ENCODE measurements around the gene CEP192.
"Not testable (repeated sequence)": the region's sequence is repeated elsewhere in the genome, so short reads cannot be mapped to it uniquely, and the experiment has no call there.

CEP192 gene

DNA sequence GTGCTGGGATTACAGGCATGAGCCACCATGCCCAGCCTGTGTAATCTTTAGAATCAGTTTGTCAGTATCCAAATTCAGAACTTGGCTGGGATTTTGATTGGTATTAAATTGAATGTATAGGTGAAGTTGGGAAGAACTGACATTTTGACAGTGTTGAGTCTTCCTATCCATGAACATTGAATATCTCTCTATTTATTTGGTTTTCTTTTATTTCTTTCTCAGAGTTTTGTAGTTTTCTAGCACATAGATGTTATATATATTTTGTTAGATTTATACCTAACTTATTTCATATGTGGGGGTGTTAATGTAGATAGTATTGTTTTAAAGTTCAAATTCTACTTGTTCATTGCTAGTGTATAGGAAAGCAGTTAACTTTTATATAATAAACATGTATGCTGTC, 31.5 kb downstream of the CEP192 start:
- in situ Hi-C loops (cut with HindIII; ENCODE audit: low sequenced_read_pairs) = no loop called here

DNA sequence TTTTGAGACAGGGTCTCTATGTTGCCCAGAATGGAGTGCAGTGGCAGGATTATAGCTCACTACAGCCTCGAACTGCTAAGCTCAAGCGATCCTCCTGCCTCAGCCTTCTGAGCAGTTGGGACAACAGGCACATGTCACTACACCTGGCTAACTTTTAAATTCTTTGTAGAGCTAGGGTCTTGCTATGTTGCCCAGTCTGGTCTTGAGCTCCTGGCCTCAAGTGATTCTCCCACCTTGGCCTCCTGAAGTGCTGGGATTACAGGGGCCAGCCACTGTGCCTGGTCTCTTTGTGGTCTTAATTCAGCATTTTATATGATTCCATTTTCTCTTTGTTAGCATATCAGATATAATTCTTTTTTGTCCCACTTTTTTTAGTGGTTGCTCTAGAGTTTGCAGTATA, 34.1 kb downstream of the CEP192 start:
- in situ Hi-C loops (cut with HindIII; ENCODE audit: low sequenced_read_pairs) = no loop called here

DNA sequence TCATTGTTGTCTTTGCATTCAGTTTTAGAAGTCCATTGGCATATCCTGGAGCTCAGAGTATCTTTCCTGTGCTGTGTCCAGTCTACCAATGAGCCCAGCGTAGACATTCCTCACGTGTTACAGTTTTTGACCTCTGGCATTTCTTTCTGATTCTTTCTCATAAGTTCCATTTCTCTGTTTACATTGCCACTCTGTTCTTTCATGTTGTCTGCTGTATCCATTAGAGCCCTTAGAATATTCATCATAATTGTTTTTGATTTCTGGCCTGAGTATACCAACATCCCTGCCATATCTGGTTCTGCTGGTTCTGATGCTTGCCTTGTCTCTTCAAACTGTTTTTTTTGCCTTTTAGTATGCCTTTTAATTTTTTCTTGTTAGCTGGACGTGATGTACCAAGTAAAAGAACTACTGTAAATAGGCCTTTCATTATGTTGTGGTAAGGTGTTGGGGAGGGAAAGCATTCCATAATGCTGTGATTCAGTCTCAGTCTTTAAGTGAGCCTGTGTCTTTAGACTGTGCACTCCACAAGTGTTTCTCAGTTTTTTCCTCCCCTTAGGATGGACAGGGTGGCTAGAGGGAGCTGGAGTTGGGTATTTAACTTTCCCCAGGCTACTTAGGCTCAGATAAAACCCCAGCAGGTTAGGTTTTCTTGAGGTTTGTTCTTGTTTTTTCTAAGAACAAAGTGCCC, 35.6 kb downstream of the CEP192 start:
- in situ Hi-C loops (cut with HindIII; ENCODE audit: low sequenced_read_pairs) = no loop called here

DNA sequence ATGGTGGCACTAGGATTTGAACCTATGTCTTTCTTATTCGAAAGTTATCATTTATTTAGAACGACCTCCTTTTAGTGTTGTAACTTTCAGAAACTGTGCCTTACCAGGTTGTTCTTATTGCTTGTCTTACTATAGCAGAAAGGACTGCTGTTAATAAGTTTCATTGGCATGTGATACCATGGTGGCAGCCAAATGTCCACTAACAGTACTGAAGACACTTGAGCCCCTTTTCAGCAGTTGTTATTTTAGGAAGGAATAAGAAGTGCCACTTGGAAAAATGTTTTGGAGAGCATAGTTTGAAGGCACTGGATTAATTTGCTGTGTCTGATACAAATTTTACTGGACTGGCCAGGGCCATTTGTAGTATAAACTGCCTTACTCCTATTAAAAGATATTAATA, 37.7 kb downstream of the CEP192 start:
- in situ Hi-C loops (cut with HindIII; ENCODE audit: low sequenced_read_pairs) = no loop called here

DNA sequence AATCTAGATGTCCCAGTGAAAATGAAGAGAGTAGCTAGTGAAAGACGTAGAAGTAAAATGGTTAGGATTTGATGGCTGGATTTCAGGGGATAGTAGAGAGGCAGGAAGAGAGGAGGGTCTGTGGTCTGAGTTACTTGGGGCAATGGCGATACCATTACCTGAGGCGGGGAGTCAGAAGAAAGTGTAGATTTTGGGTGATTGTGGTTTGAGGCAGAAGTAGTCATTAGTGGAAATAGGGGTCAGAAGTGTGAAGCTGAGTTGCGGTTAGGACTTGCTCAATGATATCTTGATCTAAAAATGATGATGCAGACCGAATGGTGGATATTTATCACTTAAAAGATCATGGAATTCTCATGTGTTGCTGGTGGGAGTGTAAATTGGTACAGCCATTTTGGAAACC, 41.0 kb downstream of the CEP192 start:
- in situ Hi-C loops (cut with HindIII; ENCODE audit: low sequenced_read_pairs) = no loop called here

DNA sequence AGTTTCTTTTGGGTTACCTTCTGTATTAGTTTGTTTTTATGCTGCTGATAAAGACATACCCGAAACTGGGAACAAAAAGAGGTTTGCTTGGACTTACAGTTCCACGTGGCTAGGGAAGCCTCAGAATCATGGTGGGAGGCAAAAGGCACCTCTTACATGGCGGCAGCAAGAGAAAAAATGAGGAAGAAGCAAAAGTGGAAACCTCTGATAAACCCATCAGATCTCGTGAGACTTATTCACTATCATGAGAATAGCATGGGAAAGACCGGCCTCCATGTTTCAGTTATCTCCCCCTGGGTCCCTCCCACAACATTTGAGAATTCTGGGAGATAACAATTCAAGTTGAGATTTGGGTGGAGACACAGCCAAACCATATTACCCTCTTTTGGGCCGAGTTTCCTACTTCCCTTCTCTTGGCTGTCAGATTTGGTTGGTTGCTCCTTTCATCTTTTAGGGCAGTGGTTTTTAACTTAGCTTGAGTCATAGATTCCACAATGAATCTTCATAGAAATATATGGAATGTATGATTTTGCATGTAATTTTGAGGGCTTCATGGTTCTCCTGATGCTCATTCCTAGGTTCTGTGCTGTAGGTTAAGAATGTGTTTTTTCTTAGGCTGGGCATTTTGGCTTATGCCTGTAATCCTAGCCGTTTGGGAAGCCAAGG, 44.2 kb downstream of the CEP192 start:
- in situ Hi-C loops (cut with HindIII; ENCODE audit: low sequenced_read_pairs) = no loop called here

DNA sequence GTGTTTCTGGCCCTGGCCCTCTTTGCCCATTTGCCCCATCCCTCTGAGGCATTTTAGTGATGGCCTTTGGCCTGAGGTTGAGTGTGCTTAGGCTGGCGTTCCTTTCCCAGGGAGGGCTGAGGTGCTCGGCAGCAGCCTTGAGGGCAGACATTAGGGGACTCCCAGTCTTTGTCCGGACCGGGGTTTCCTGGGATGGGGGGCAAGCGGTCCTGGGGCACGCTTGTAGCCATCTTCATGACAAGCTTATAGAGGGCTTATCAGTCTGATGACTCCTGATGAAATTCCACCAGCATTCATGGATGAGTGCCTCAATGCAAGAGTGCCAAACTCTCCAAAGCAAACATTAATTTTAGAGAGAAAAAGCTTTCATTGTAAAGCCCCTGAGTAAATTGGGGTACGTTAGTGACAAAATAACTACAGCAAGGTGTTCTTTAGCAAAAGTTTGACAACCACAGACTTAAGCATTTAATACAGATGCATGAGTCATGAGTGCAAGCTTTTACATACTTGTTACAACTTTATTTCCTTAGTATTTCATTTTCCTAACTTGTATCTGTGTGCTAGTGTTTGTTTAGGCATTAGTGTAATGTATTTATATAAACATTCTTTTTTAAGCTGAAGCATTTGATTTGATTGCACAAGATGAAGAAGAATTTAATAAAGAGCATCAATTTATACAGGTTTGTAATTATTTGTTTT, 45.6 kb downstream of the CEP192 start:
- in situ Hi-C loops (cut with HindIII; ENCODE audit: low sequenced_read_pairs) = no loop called here

DNA sequence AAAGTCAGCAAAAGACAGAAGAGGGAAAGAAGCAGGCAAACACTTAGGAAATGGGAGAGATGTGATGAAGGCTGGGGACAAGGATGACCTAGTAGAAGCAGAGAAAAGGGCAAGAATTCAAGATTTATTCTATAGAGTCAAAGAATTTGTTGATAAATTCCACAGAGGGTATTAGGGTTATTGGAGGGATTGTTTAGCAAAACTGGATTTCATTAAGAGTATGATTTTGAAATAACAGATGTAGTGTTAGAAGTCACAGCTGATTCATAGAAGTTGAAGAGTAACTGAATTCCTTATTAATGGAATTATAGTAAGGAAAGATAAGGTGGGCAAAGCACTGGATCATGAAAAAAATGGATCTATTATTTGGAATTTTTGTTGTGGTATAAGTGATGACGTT, 48.6 kb downstream of the CEP192 start:
- in situ Hi-C loops (cut with HindIII; ENCODE audit: low sequenced_read_pairs) = no loop called here

DNA sequence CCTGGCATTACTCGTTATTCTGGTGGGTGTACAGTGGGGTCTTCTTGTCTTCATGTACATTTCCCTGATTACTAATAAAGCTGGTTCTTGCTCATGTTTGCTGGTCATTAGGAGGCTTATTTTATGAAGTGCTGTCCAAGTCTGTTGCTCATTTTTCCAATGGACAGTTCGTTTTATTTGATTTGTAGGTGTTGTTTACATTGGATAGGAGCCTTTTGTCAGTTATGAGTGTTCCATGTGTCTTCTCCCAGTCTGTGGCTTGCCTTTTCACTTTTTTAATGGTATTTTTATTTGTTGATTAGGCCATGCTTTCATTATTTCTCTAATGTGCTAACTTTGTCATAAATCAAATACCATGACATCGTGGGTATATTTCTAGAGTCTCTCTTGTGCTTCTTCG, 51.9 kb downstream of the CEP192 start:
- in situ Hi-C loops (cut with HindIII; ENCODE audit: low sequenced_read_pairs) = no loop called here

DNA sequence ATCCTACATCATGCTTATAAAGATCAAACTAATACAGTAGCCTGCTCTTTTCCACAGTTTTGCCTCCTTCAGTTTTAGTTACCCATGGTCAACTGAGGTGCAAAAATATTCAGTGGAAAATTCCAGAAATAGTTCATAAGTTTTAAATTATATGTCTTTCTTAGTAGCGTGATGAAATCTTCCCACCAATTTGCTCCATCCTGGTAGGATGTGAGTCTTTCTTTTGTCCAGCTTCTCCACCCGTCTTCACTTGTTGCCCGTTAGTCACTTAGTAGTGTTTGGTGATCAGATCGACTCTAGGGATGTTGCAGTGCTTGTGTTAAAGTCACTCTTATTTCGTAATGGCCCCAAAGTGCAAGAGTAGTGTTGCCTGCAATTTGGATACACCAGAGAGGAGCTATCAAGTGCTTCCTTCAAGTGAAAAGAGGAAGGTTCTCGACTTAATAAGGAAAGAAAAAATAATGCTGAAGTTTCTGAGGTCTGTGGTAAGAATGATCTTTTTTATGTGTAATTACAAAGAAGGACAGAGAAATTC, 57.0 kb downstream of the CEP192 start:
- in situ Hi-C loops (cut with HindIII; ENCODE audit: low sequenced_read_pairs) = no loop called here

DNA sequence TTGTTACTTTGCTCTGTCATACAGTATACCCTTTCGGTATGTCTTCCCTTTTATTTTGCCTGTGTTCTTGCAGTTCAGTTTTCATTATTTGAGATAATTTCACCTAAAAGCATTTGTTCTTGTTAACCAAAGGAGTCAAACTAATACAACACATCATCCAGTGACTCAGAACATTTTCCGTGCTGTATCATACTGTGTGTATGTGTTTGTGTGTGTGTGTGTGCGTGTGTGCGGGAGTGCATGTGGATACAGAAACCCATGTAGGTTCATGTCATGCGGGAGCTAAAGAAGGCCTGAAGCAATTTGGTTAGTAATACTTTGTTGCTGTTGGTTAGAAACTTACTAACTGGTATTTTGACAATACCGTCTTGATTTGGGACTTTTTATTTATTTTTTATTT, 60.0 kb downstream of the CEP192 start:
- in situ Hi-C loops (cut with HindIII; ENCODE audit: low sequenced_read_pairs) = no loop called here

DNA sequence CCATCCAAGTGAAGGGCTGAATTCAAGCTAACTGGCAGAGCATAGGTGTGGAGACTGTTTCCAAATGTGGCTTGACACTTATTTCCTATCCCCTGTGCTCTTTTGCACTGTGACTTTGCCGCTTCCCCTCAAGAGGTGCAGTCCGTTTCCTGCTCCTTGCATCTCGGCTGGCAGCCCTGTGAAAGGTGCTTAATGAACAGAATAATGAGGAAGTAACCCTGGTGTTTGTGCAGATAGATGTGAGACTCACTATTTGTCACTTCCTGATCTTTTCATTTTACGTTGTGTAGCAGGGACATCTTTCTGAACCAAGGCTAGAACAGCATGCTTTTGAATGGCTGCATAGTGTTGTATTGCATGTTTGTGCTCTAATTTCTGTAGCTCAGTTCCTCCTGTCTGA, 60.8 kb downstream of the CEP192 start:
- in situ Hi-C loops (cut with HindIII; ENCODE audit: low sequenced_read_pairs) = no loop called here

DNA sequence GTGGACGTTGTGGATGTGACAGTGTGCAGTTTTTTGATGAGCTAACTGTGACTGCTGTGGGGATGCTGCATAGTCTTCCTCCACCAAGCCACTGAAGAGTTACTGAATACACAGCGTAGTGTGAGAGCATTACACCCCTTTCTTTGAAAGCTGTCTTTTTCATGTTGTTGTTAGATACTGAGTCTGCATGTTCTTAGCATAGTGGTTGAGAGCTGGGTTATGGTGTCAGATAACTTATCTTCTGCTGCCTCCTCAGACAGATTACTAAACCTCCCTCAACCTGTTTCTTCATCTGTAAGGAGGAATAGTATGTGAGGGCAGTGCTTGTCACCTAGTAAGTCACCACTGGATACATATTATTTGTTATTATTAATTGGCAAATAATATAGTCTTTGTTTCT, 63.2 kb downstream of the CEP192 start:
- in situ Hi-C loops (cut with HindIII; ENCODE audit: low sequenced_read_pairs) = no loop called here

DNA sequence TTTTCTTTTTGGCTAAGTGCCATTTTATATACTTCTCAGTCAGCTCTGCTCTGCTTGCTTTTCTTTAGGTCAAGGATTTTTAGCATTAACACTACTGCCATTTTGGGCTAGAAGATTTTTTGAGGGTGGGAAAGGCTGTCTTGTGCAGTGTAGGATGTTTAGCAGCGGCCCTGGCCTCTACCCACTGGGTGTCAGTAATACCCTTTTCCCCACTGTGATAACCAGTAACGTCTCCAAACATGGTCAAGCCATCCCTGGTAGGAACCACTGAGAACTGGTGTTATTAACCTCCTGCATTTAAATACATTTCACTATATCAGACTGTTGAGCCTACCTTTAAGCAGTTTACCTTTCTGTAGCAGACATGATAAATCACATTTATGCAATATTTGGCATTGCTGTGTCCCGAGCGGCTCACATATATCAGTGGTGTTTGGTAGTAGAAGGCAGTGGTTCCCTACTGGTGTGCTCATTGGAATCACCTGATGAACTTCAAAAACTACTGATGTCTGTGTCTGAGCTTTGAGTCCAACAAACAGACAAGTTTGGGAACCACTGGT, 70.5 kb downstream of the CEP192 start:
- in situ Hi-C loops (cut with HindIII; ENCODE audit: low sequenced_read_pairs) = no loop called here

DNA sequence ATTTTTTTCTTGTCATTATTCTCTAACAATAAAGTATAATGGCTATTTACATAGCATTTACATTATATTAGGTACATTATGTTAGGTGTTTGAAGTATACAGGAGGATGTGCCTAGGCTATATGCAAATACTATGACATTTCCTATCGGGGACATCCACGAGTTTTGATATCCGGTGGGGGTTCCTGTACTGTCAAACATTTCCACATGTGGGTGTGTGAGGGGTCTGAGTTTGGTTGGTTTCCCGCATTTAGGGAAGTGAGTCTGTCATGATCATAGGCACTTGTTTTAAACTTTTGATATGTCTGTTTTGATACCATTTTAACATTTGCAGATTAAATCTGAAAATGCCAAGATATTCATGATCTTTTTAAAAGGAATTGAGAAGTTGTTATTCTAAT, 76.0 kb downstream of the CEP192 start:
- in situ Hi-C loops (cut with HindIII; ENCODE audit: low sequenced_read_pairs) = no loop called here

DNA sequence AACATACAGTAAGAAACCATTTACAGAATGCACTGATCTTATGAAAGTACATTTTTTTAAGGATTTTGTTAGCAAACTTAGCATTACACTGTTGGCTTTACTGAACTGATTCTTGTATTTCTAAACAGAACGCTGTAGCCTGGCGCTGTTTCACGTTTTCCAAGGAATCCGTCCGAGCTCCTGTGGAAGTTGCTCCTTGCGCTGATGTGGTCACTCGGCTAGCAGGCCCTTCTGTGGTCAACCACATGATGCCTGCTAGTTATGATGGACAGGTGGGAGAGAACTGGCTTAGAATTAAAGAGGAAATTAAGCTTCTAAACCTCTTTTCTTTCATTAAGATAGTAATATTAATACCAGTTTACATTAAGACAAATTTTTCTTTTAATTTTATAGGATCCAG, 76.8 kb downstream of the CEP192 start:
- in situ Hi-C loops (cut with HindIII; ENCODE audit: low sequenced_read_pairs) = no loop called here

DNA sequence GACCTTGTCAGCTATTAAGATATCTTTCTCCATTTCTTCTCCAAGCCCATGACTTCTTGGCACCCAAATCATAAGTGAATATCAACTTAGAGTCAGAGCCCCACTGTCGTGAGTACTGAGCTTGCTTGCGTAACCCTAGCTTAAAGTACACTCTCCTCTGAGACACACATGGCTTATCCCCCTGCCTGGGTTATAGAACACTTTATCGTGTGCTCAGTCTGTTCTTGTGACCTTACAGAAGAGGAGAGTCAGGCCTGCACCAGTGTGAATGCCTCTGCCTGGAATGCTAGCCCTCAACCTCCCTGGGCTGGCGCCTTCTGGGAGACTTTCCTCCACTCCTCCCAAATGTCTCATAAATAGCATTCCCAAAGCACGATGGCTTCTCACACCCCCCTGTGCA, 79.3 kb downstream of the CEP192 start:
- in situ Hi-C loops (cut with HindIII; ENCODE audit: low sequenced_read_pairs) = no loop called here

DNA sequence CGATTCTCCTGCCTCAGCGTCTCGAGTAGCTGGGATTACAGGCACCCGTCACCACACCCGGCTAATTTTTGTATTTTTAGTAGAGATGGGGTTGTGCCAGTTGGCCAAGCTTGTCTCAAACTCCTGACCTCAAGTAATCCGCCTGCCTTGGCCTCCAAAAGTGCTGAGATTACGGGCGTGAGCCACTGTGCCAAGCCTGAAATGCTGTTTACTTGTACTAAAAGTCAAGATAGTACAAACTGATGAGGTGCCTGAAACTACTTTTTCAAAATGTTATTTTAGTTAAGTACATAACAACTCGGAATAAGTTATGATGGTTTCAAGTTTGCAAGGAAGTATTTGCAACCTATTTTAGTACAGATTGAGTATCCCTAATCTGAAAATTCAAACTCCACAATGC, 85.7 kb downstream of the CEP192 start:
- in situ Hi-C loops (cut with HindIII; ENCODE audit: low sequenced_read_pairs) = no loop called here

DNA sequence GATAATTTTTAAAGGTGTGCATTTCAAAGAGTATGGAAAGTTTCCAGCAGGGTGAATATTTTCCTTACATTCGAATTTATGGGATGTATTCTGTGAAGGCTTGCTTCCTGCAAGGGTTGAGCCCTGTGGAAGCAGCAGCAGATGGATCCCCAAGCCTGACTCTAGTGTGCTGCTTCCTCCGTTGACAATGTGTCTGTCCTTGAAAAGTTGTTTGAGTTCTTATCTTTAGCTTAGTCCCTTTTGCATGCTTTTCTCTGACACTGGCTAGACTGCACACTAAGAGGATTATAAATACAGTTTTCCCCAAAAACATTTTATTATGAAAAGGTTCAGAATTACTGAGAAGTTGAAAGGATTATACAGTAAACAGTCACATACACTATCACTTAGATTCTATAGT, 86.3 kb downstream of the CEP192 start:
- in situ Hi-C loops (cut with HindIII; ENCODE audit: low sequenced_read_pairs) = no loop called here

DNA sequence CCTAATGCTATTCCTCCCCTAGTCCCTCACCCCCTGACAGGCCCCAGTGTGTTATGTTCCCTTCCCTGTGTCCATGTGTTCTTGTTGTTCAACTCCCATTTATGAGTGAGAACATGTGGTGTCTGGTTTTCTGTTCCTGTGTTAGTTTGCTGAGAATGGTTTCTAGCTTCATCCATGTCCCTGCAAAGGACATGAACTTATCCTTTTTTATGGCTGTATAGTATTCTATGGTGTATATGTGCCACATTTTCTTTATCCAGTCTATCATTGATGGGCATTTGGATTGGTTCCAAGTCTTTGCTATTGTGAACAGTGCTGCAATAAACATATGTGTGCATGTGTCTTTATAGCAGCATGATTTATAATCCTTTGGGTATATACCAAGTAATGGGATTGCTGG, 86.9 kb downstream of the CEP192 start:
- in situ Hi-C loops (cut with HindIII; ENCODE audit: low sequenced_read_pairs) = not testable (repeated sequence)

DNA sequence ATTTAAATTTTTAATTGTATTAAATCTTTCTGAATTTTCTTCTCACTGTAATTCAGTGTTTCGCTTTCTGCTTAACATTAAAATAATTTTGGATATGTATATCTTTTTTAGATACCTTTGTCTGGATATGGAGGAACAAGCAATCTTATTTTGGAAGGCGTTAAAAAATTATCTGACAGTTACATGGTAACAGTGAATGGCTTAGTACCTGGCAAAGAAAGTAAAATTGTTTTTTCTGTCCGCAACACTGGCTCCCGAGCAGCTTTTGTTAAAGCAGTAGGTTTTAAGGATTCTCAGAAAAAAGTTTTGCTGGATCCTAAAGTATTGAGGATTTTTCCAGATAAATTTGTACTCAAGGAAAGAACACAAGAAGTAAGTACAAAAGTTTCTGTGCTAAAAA, 95.7 kb downstream of the CEP192 start:
- in situ Hi-C loops (cut with HindIII; ENCODE audit: low sequenced_read_pairs) = no loop called here

DNA sequence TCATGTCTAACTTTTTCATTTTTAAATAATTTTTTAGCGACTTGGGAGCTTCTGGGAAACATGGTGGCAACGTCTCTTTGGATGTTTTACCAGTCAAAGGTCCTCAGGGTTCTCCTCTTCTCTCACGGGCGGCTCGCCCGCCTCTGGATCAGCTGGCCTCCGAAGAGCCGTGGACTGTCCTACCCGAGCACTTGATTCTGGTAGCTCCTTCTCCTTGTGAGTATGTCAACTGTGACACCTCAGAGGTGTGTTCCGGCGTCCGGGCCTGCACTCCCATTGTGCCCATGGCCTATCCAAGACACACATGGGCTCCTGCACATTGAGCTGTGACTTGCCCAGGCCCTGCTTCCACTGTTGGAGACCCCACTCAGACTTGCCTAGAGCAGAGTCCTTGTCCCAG, 104.3 kb downstream of the CEP192 start:
- in situ Hi-C loops (cut with HindIII; ENCODE audit: low sequenced_read_pairs) = no loop called here

All from DLD1 (cell line).